Measurements from ENCODE around the gene DDX24. TPM values are rescaled to one million over a fixed set of nuclear protein-coding genes. Genes with fewer than 3 reads are reported as not detected.

DDX24 gene
- total RNA-seq, 2 experiments from 2014 or later = 241 to 252 TPM

DNA sequence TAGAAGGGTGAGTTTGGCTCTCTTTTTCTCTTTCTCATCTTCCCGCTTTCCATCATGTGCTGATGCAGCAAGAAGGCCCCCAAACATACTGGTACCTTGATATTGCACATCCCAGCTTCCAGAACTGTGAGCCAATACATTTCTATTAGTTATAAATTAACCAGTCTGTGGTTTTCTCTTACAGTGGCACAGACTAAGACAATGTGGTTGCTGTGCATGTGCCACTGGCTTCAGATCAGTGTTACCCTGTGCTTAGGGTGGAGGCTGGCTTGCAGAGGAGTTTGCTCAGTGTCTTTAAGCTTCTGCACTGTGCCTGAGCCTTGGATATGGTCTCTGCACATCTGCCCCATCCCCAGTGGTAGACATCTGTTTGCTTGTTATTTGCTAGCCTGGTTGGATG lies 42.9 kb upstream of the DDX24 start:
- H3K9me3 Mint-ChIP-seq = peaks cover 25% of the 10 kb centered on the region
- peaks cover 9% of the 10 kb centered on the region for H3K36me3 Mint-ChIP-seq
- DNase-seq = no peak
- H3K27ac Mint-ChIP-seq = no peak overlapping the region
- CTCF ChIA-PET = interaction anchor here (1.9 to 2.1 kb wide), 2 partner anchors 13 to 184 kb away, joined by 8 to 12 read pairs; no protein-coding TSS in a partner anchor
- intact Hi-C loops (cut with micrococcal nuclease) = no loop called here
- H3K4me3 Mint-ChIP-seq = no peak overlapping the region
- no peaks in the 10 kb centered on the region for H3K27me3 Mint-ChIP-seq
- H3K4me1 Mint-ChIP-seq (ENCODE audit: low read depth) = peaks cover 5% of the 10 kb centered on the region
- POLR2A ChIA-PET = no interaction called here

DNA sequence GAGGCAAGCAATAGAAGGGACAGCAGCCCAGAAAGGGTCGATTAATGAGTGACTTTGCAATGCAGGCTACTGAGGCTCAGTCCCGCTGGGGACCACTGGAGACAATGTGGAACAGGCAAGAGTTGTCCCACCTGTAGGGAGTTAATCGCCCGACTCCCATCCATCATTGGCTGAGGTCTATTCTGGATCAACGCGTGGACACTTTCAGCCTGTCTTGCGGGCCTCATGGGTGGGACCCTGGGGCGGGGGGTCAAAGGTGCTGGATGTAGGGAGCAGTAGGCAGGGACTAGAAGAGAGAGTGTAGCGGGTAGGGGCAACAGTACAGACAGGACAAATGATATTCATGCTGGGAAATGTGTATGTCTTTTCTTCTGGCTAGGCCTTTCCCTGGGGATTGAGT lies 42.3 kb upstream of the DDX24 start:
- Mint-ChIP-seq H3K27ac (no peak overlapping the region), H3K27me3 (no peaks in the 10 kb centered on the region), H3K36me3 (peaks cover 9% of the 10 kb centered on the region), H3K4me3 (no peak overlapping the region), H3K9me3 (peaks cover 25% of the 10 kb centered on the region), H3K4me1 (ENCODE audit: low read depth) (no peaks in the 10 kb centered on the region)
- no peak for DNase-seq
- ChIA-PET POLR2A (no interaction called here), CTCF (no interaction called here)
- intact Hi-C loops (cut with micrococcal nuclease) = no loop called here

DNA sequence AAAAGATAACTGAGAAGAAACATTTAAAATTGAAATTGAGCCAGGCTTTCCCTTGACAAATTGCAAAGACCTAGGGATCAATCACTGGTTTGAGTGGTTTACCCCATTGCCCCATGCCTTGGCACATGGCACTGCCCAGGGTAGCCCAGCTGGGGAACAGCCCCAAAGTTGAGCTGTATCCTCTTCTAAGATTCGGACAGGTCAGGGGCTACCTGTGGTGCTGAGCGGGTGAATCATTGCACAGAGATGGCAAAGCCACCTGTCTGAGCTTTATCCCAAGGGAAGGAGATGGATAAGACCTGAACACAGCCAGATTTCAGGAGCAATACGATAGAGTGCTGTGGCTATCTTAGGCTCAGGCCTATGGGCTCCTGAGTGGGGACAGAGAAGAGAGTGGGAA lies 41.4 kb upstream of the DDX24 start:
- CTCF ChIA-PET = interaction anchor here (0.8 to 1.7 kb wide), 2 partner anchors 10 to 14 kb away, joined by 4 to 5 read pairs; no protein-coding TSS in a partner anchor
- POLR2A ChIA-PET = no interaction called here

DNA sequence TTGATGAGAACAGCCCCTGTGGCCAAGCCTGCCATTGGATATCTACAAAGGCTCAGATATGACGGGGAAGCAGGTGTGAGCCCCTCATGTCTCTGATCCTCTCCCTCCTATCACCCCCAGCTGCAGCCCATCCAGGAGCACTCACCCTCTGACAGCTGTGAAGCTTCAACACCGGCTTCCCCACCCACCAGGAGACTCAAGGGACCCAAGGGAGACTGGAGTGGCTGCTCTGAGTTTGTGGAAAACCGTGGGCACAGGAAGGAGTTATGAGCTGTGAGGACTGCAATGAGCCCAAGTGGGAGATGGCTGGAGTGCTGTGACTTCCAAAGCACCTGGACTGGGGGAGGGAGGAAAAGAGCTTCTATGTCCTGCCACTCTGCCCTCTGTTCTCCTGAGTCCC lies 40.5 kb upstream of the DDX24 start:
- CTCF ChIA-PET = interaction anchor here (1.7 kb wide), 1 partner anchor 15 kb away, joined by 5 read pairs; no protein-coding TSS in a partner anchor
- Mint-ChIP-seq H3K4me3 (no peak overlapping the region), H3K36me3 (peaks cover 7% of the 10 kb centered on the region), H3K4me1 (ENCODE audit: low read depth) (no peaks in the 10 kb centered on the region), H3K27me3 (peaks cover 6% of the 10 kb centered on the region), H3K9me3 (peaks cover 25% of the 10 kb centered on the region), H3K27ac (no peak overlapping the region)
- POLR2A ChIA-PET = no interaction called here
- no peak for DNase-seq
- intact Hi-C loops (cut with micrococcal nuclease) = no loop called here

More for the DNA sequence above, 41.4 kb upstream of the DDX24 start:
- no peak for DNase-seq
- H3K27ac Mint-ChIP-seq = no peak overlapping the region
- H3K4me1 Mint-ChIP-seq (ENCODE audit: low read depth) = no peaks in the 10 kb centered on the region
- peaks cover 9% of the 10 kb centered on the region for H3K36me3 Mint-ChIP-seq
- intact Hi-C loops (cut with micrococcal nuclease) = no loop called here
- peaks cover 25% of the 10 kb centered on the region for H3K9me3 Mint-ChIP-seq
- H3K4me3 Mint-ChIP-seq = no peak overlapping the region
- H3K27me3 Mint-ChIP-seq = no peaks in the 10 kb centered on the region

DNA sequence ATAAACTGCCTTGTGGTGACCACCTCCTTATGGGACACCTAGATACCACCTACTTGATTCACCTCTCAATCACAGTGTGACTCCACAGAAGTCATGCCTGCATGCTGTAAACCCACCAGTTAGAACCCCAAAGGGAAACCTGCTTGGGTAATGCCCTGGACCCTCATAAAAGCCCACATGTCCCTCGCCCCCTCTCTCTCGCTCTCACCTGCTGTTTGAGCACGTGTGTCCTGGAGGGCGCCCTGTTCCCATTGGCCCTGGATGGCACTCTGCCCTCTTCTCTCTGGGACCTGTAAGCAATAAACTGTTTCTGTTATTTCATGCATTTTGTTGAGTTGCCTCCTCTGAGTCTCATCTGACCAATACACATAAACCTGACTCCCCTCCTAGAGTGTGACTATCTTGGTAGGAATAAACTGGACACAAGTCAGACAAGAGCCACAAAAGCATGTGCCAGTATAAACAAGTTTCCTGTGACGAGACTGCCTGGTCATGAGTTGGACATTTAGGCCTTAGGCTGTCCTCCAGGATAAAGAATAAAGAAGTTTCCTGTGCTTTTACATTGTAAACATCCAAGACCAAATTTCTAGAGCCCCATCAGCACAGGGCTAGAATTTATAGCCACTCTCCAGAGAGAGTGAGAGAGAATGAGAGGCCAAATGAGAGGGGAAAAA lies 39.8 kb upstream of the DDX24 start:
- POLR2A ChIA-PET = no interaction called here
- Mint-ChIP-seq H3K4me3 (no peak overlapping the region), H3K36me3 (peaks cover 7% of the 10 kb centered on the region), H3K27ac (no peak overlapping the region), H3K4me1 (ENCODE audit: low read depth) (no peaks in the 10 kb centered on the region), H3K9me3 (peaks cover 25% of the 10 kb centered on the region), H3K27me3 (peaks cover 6% of the 10 kb centered on the region)
- intact Hi-C loops (cut with micrococcal nuclease) = no loop called here
- no peak for DNase-seq
- CTCF ChIA-PET = no interaction called here

DNA sequence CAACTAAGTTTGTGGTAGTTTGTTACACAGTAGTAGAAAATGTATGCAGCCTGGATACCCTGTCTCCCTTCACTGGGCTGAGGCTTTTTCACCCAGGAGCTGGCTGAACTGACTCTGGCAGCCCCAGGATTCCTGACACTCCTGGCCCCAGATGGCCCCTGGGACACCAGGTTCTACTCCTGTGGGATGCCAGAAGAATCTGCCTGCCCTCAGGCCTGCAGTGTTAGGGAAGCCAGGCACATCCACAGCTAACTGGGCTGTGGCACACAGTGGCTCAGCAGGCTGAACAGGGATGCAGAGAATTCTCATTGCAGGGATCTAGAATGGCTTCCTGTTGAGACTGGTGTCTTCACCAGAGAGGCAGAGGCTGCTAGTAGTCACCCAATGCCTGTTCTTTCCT lies 38.1 kb upstream of the DDX24 start:
- POLR2A ChIA-PET = no interaction called here
- CTCF ChIA-PET = interaction anchor here (1.8 kb wide), 1 partner anchor 18 kb away, joined by 9 read pairs; no protein-coding TSS in a partner anchor
- no peak for DNase-seq
- Mint-ChIP-seq H3K27me3 (peaks cover 6% of the 10 kb centered on the region), H3K4me3 (no peak overlapping the region), H3K9me3 (peaks cover 25% of the 10 kb centered on the region), H3K36me3 (peaks cover 7% of the 10 kb centered on the region), H3K27ac (no peak overlapping the region), H3K4me1 (ENCODE audit: low read depth) (no peaks in the 10 kb centered on the region)
- intact Hi-C loops (cut with micrococcal nuclease) = no loop called here

DNA sequence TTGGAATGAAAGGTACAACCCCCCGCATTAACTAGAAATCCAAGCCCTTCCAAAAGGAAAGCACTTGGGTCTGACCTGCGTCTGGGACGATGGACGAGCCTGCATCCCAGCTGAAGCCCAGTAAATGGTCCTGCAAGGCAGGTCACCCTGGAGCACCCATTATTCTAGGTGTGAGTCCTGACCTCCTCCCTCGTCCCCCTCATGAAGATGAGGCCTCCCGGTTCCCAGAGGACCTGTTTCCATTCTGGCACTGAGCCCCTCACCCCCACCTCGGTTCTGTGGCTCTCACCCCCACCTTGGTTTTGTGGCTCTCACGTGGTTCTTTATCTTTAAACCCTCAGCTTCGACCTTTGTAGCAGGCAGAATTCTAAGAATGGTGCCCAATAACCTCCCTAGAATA lies 36.9 kb upstream of the DDX24 start:
- ChIA-PET CTCF (interaction anchor here (1.5 to 1.8 kb wide), 2 partner anchors 14 to 19 kb away, joined by 6 to 9 read pairs; no protein-coding TSS in a partner anchor), POLR2A (no interaction called here)
- Mint-ChIP-seq H3K4me3 (no peak overlapping the region), H3K36me3 (peaks cover 7% of the 10 kb centered on the region), H3K27me3 (peaks cover 6% of the 10 kb centered on the region), H3K27ac (no peak overlapping the region), H3K4me1 (ENCODE audit: low read depth) (no peaks in the 10 kb centered on the region), H3K9me3 (peaks cover 25% of the 10 kb centered on the region)
- intact Hi-C loops (cut with micrococcal nuclease) = no loop called here
- no peak for DNase-seq

DNA sequence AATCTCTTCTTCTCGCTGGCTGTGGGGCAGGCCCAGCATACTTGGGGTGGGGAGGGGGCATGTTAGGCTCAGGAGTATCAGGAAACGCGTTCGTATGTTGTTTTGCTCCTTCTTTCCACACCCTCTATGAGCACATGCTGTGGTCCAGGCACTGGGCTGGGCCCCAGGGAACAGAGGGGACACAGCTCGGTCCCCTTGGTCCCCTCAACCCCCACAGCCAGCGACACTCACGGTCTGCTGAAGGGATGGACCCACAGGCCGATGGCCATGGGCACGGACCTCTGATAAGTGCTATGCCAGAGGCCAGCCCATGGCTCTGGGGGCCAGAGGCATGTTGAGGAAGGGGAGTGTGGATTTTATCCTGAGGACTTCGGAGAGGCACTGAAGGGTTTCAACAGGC lies 35.7 kb upstream of the DDX24 start:
- Mint-ChIP-seq H3K4me1 (ENCODE audit: low read depth) (no peaks in the 10 kb centered on the region), H3K4me3 (no peak overlapping the region), H3K27ac (no peak overlapping the region), H3K9me3 (peaks cover 24% of the 10 kb centered on the region), H3K36me3 (peaks cover 7% of the 10 kb centered on the region), H3K27me3 (peaks cover 6% of the 10 kb centered on the region)
- ChIA-PET POLR2A (no interaction called here), CTCF (no interaction called here)
- DNase-seq = no peak
- intact Hi-C loops (cut with micrococcal nuclease) = no loop called here

DNA sequence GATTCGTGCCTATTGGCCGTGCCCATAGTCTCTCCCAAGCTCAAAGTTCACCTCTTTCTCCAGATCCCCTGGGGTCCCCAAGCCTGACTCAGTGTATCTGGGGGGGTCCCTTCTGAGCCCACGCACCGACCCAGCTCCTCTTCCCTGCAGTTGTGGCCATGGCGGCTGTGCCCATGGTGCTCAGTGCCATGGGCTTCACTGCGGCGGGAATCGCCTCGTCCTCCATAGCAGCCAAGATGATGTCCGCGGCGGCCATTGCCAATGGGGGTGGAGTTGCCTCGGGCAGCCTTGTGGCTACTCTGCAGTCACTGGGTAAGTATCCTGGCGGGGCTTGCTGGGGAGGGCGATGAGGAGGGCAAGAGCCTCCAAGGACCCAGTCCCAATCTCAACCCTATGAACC lies 34.6 kb upstream of the DDX24 start:
- Mint-ChIP-seq H3K9me3 (peaks cover 14% of the 10 kb centered on the region), H3K4me1 (ENCODE audit: low read depth) (no peaks in the 10 kb centered on the region), H3K27ac (no peak overlapping the region), H3K36me3 (peaks cover 2% of the 10 kb centered on the region), H3K4me3 (no peak overlapping the region), H3K27me3 (peaks cover 6% of the 10 kb centered on the region)
- intact Hi-C loops (cut with micrococcal nuclease) = no loop called here
- DNase-seq = no peak
- CTCF ChIA-PET = interaction anchor here (0.9 to 1.9 kb wide), 3 partner anchors 17 to 79 kb away, joined by 3 to 7 read pairs (median 5); no protein-coding TSS in a partner anchor
- POLR2A ChIA-PET = no interaction called here

DNA sequence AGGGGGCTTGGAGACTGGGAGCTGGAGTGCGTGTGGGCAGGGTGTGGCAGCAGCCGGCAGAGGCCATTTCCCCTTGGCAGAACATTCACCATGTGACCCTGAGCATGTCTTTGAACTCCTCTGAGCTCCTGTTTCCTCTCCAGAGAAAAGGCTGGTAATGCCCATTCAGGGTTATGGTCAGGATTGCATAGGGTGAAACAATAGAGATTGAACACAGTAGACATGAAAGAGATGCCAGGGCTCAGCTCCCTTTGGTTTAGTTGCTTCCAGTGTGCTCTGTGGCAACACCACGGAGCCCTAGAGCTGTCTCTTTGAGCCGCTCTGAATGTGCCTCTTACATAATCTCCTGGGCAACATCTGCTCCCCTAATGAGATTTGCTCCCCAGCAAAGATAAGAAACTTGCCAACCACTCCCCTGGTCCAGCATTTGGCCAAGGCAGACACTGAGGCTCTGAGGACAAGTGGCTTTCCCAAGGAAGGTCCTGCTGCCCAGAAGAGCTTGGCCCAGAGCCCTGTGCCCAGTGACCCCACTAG lies 34.1 kb upstream of the DDX24 start:
- no peak overlapping the region for H3K4me3 Mint-ChIP-seq
- ChIA-PET POLR2A (no interaction called here), CTCF (interaction anchor here (0.9 to 1.9 kb wide), 3 partner anchors 18 to 79 kb away, joined by 3 to 7 read pairs (median 5); no protein-coding TSS in a partner anchor)
- intact Hi-C loops (cut with micrococcal nuclease) = no loop called here
- H3K27ac Mint-ChIP-seq = no peak overlapping the region
- DNase-seq = no peak
- H3K4me1 Mint-ChIP-seq (ENCODE audit: low read depth) = no peaks in the 10 kb centered on the region
- H3K27me3 Mint-ChIP-seq = peaks cover 6% of the 10 kb centered on the region
- no peaks in the 10 kb centered on the region for H3K36me3 Mint-ChIP-seq
- H3K9me3 Mint-ChIP-seq = peaks cover 9% of the 10 kb centered on the region

DNA sequence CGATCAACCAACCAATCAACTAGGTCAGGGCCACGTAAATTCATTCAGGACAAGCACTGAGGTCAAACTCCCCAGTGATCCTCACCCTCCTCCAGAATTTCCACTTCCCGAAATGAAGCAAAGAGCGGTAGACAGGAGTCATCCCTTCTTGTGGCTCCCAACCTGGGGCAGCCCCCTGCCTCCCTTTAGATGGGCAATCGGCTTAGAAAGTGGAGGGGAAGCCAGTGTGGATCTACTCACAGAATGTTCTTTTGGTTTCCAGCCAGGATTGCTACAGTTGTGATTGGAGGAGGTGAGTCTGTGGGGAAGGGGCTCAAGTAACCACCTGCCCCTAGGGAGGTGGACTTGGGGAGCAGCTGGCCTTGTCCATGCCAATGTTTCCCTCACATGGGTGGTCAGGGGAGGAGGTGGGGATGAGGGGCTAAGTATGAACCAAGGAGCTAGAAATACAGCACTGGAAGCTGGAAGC lies 33.6 kb upstream of the DDX24 start:
- H3K4me3 Mint-ChIP-seq = no peak overlapping the region
- ChIA-PET POLR2A (no interaction called here), CTCF (interaction anchor here (0.9 to 1.9 kb wide), 3 partner anchors 18 to 78 kb away, joined by 3 to 7 read pairs (median 5); no protein-coding TSS in a partner anchor)
- H3K27me3 Mint-ChIP-seq = peaks cover 6% of the 10 kb centered on the region
- intact Hi-C loops (cut with micrococcal nuclease) = no loop called here
- peaks cover 4% of the 10 kb centered on the region for H3K9me3 Mint-ChIP-seq
- H3K27ac Mint-ChIP-seq = no peak overlapping the region
- DNase-seq = no peak
- no peaks in the 10 kb centered on the region for H3K4me1 Mint-ChIP-seq (ENCODE audit: low read depth)
- no peaks in the 10 kb centered on the region for H3K36me3 Mint-ChIP-seq

DNA sequence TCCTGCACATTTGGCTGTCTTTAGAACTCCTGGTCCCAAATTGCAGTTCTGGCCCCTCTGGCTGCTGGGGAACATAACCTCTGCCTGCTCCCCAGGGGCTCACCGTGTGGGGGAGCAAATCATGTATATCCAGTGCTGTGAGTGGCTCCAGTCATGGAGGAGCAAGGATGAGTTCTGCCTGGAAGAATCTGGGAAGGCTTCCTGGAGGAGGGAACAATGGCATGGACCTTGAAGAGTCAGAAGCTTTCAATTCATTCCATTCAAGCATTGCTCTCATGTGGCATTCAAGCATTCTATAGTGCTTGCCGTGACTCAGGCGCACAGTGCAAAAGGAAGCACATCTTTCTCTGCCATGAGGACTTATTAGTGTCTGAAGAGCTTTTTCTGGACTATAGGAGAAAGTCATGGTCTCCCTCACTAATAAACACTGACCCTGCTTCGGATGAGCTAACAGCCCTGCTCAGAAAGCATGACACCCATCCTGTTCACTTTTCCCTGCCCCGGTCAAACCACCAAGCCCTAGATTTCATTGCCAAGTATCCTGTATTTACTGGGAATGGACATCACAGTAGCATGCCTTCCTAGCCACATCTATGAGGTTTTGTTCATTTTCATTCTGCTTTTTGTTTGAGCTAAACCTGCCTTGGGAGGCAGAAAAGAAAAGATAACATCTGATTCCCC lies 33.0 kb upstream of the DDX24 start:
- Mint-ChIP-seq H3K27ac (no peak overlapping the region), H3K36me3 (no peaks in the 10 kb centered on the region), H3K4me1 (ENCODE audit: low read depth) (no peaks in the 10 kb centered on the region), H3K4me3 (no peak overlapping the region), H3K27me3 (peaks cover 6% of the 10 kb centered on the region), H3K9me3 (no peaks in the 10 kb centered on the region)
- ChIA-PET CTCF (interaction anchor here (1.9 kb wide), 1 partner anchor 23 kb away, joined by 7 read pairs; no protein-coding TSS in a partner anchor), POLR2A (no interaction called here)
- intact Hi-C loops (cut with micrococcal nuclease) = no loop called here
- no peak for DNase-seq

Measured in activated CD4-positive, alpha-beta memory T cell treated with anti-CD3 and anti-CD28 coated beads for 36 hours (primary cell).